Progenitor cell of endocrine pancreas (in vitro differentiated cells): ENCODE measurements around the gene LAMB1. TPM values are rescaled to one million over a fixed set of nuclear protein-coding genes. Genes with fewer than 3 reads are reported as not detected.
A peak's percentile ranks its signal among the peaks of the same experiment; 100 is the strongest.

Source experiments
- DNase-seq: peaks from one replicate; pipeline ENCODE4 v3.0.0; 2021; ENCODE audit warnings: low spot score; ENCODE audit not compliant: unreplicated experiment
- H3K27ac Mint-ChIP-seq: 2 replicates; pipeline ENCODE4 v1.8.0; 2021; ENCODE audit warnings: mild to moderate bottlenecking, moderate library complexity, mixed read lengths
- H3K27me3 Mint-ChIP-seq: 2 replicates; pipeline ENCODE4 v1.8.0; 2021; ENCODE audit warnings: mixed read lengths
- H3K36me3 Mint-ChIP-seq: 2 replicates; pipeline ENCODE4 v1.8.0; 2022; ENCODE audit warnings: mixed read lengths; ENCODE audit not compliant: insufficient read depth
- H3K4me1 Mint-ChIP-seq: 2 replicates; pipeline ENCODE4 v1.8.0; 2021; ENCODE audit warnings: low read depth, mixed read lengths
- H3K4me3 Mint-ChIP-seq: 2 replicates; pipeline ENCODE4 v1.8.0; 2021; ENCODE audit warnings: low read depth, mild to moderate bottlenecking, moderate library complexity, mixed read lengths
- H3K9me3 Mint-ChIP-seq: 2 replicates; pipeline ENCODE4 v1.8.0; 2021; ENCODE audit warnings: low read depth, mixed read lengths
- CTCF ChIP-seq: fragments of 200-600 bp; sonication (generic); IDR thresholded peaks from one replicate; pipeline ENCODE4 v1.5.0; 2021; ENCODE audit warnings: antibody characterized with exemption, mild to moderate bottlenecking; ENCODE audit not compliant: unreplicated experiment
- total RNA-seq: library from RNA; stranded (reverse); gene quantifications from 2 replicates; pipeline ENCODE4 v1.2.1, GENCODE V29; 2021

LAMB1 gene
- total RNA-seq, 1 donor from 2014 or later: 275 TPM

- peak overlapping the region; percentile 60 for H3K27ac Mint-ChIP-seq
- H3K36me3 Mint-ChIP-seq: peaks cover 37% of the 10 kb centered on the region
- DNase-seq: no peak
- H3K4me3 Mint-ChIP-seq: peak overlapping the region; percentile 9
- H3K9me3 Mint-ChIP-seq: no peaks in the 10 kb centered on the region
- peaks cover 42% of the 10 kb centered on the region for H3K4me1 Mint-ChIP-seq
- H3K27me3 Mint-ChIP-seq: no peaks in the 10 kb centered on the region
- TF ChIP-seq CTCF: no peak
Measured at GRCh38 chr7:107995184-107996071, 7.5 kb downstream of the LAMB1 start.

- Mint-ChIP-seq H3K4me3 (no peak overlapping the region), H3K27ac (peak overlapping the region; percentile 84), H3K36me3 (peaks cover 42% of the 10 kb centered on the region), H3K27me3 (no peaks in the 10 kb centered on the region), H3K4me1 (peaks cover 41% of the 10 kb centered on the region), H3K9me3 (no peaks in the 10 kb centered on the region)
- TF ChIP-seq CTCF: no peak
- DNase-seq: no peak
Measured at GRCh38 chr7:107994421-107995030, 8.4 kb downstream of the LAMB1 start.

GRCh38 chr7:107993891-107994291, 9.1 kb downstream of the LAMB1 start:
- no peak for DNase-seq
- H3K27me3 Mint-ChIP-seq: no peaks in the 10 kb centered on the region
- no peak for TF ChIP-seq CTCF
- peaks cover 46% of the 10 kb centered on the region for H3K36me3 Mint-ChIP-seq
- no peaks in the 10 kb centered on the region for H3K9me3 Mint-ChIP-seq
- H3K4me1 Mint-ChIP-seq: peaks cover 37% of the 10 kb centered on the region
- peak overlapping the region; percentile 84 for H3K27ac Mint-ChIP-seq
- H3K4me3 Mint-ChIP-seq: no peak overlapping the region

- DNase-seq: no peak
- H3K4me3 Mint-ChIP-seq: no peak overlapping the region
- no peak for TF ChIP-seq CTCF
- no peak overlapping the region for H3K27ac Mint-ChIP-seq
- H3K9me3 Mint-ChIP-seq: no peaks in the 10 kb centered on the region
- H3K4me1 Mint-ChIP-seq: peaks cover 9% of the 10 kb centered on the region
- no peaks in the 10 kb centered on the region for H3K27me3 Mint-ChIP-seq
- peaks cover 59% of the 10 kb centered on the region for H3K36me3 Mint-ChIP-seq
Measured at GRCh38 chr7:107989618-107990373, 13.2 kb downstream of the LAMB1 start.

- no peak overlapping the region for H3K27ac Mint-ChIP-seq
- TF ChIP-seq CTCF: peak; percentile 37
- peaks cover 9% of the 10 kb centered on the region for H3K4me1 Mint-ChIP-seq
Measured at GRCh38 chr7:107982918-107983389, 20.0 kb downstream of the LAMB1 start.

More at GRCh38 chr7:107982918-107983389, 20.0 kb downstream of the LAMB1 start:
- no peaks in the 10 kb centered on the region for H3K9me3 Mint-ChIP-seq
- H3K27me3 Mint-ChIP-seq: no peaks in the 10 kb centered on the region
- peaks cover 44% of the 10 kb centered on the region for H3K36me3 Mint-ChIP-seq
- no peak for DNase-seq
- H3K4me3 Mint-ChIP-seq: no peak overlapping the region
